K562 (cell line): Measurements from ENCODE around the gene SLC39A6. TPM values are rescaled to one million over a fixed set of nuclear protein-coding genes. Genes with fewer than 3 reads are reported as not detected.
"Not testable (repeated sequence)": the region's sequence is repeated elsewhere in the genome, so short reads cannot be mapped to it uniquely, and the experiment has no call there.

ENCODE experiments used
- ATAC-seq: fragments of 200-7000 bp; cut with Tn5 transposase; 3 replicates; pipeline ENCODE4 v1.9.1; 2020; ENCODE audit warnings: moderate library complexity
- BruUV-seq: library from RNA; stranded (reverse); fragments of 400-500 nt; replicated peaks from 2 replicates; lab custom pipeline; 2021; lab: Mats Ljungman, UMichigan
- CTCF ChIA-PET: fragments of 300-600 bp; formaldehyde crosslinking; extraction: SDS; loops from one replicate; lab custom pipeline; 2021; ENCODE audit warnings: low intra/inter-chr PET ratio; lab: Yijun Ruan, JAX
- POLR2A ChIA-PET: fragments of 300-600, 350-650 bp; sonication (Branson Sonifier 250); formaldehyde crosslinking; extraction: SDS; loops from one replicate; lab custom pipeline; 2021; ENCODE audit warnings: antibody characterized with exemption, inconsistent platforms; lab: Yijun Ruan, JAX
- DNase-seq, 4 experiments: peaks; one replicate each; pipeline versions ENCODE4 v3.0.0 to v3.0.0-alpha.2; 2011 to 2018; ENCODE audit warnings: low spot score in 3 of 4, mixed read lengths in 3 of 4; ENCODE audit errors: extremely low read depth in 1 of 4
- FAIRE-seq: peaks from 2 replicates; lab custom pipeline; 2011; peaks lifted over from hg19 to GRCh38; lab: Jason Lieb, UNC
- H2AFZ ChIP-seq: 2 replicates; pipeline ENCODE4 v1.6.0; 2011; ENCODE audit warnings: low read depth, low read length, control low read depth, inconsistent platforms
- H3K27ac ChIP-seq: fragments of 200-600 bp; 3 replicates; pipeline ENCODE4 v1.8.0; 2011; ENCODE audit warnings: low read depth, mild to moderate bottlenecking, control low read depth, inconsistent platforms, low read length, moderate library complexity, mixed read lengths; ENCODE audit errors: extremely low read depth
- H3K27me3 ChIP-seq, 2 experiments: fragments of 300-600 bp in 1 of 2; 2 replicates in 1 of 2; 3 replicates in 1 of 2; pipeline versions ENCODE4 v1.6.0 to v1.8.0; 2011; ENCODE audit warnings: inconsistent platforms in 2 of 2, low read length in 2 of 2, mild to moderate bottlenecking in 1 of 2, mixed read lengths in 1 of 2, moderate library complexity in 1 of 2; ENCODE audit not compliant: control insufficient read depth in 2 of 2, insufficient read depth in 2 of 2
- H3K36me3 ChIP-seq: fragments of 300-600 bp; 3 replicates; pipeline ENCODE4 v1.8.0; 2011; ENCODE audit warnings: mild to moderate bottlenecking, low read length, inconsistent platforms; ENCODE audit not compliant: control insufficient read depth, insufficient read depth
- H3K4me1 ChIP-seq, 2 experiments: fragments of 200-600 bp in 1 of 2; replicated peaks in 1 of 2; 2 replicates in 1 of 2; 3 replicates in 1 of 2; pipeline versions ENCODE4 v1.5.1 to v1.8.0; 2011; ENCODE audit warnings: inconsistent platforms in 2 of 2, low read length in 2 of 2, mild to moderate bottlenecking in 1 of 2, mixed read lengths in 1 of 2, moderate library complexity in 1 of 2; ENCODE audit not compliant: control insufficient read depth in 2 of 2, insufficient read depth in 2 of 2
- H3K4me2 ChIP-seq: 2 replicates; pipeline ENCODE4 v1.6.1; 2011; ENCODE audit warnings: low read length, control low read depth, inconsistent platforms, mixed read lengths; ENCODE audit not compliant: insufficient read depth
- H3K4me3 ChIP-seq: fragments of 200-600 bp; sonication (generic), shearing (Covaris generic); 2 replicates; pipeline ENCODE4 v1.5.1; 2016; ENCODE audit warnings: control low read depth, inconsistent platforms
- H3K79me2 ChIP-seq: fragments of 200-600 bp; 3 replicates; pipeline ENCODE4 v1.8.0; 2011; ENCODE audit warnings: low read length, inconsistent platforms; ENCODE audit not compliant: control insufficient read depth, insufficient read depth
- H3K9ac ChIP-seq, 2 experiments: 2 replicates each; pipeline versions ENCODE4 v1.6.0 to v1.6.1; 2011; ENCODE audit warnings: low read depth in 2 of 2, low read length in 2 of 2, control low read depth in 1 of 2, inconsistent platforms in 1 of 2, mild to moderate bottlenecking in 1 of 2, mixed read lengths in 1 of 2; ENCODE audit not compliant: insufficient read depth in 1 of 2
- H3K9me1 ChIP-seq: one replicate; pipeline ENCODE4 v1.6.0; 2011; ENCODE audit warnings: inconsistent platforms, mild to moderate bottlenecking, low read length, moderate library complexity; ENCODE audit not compliant: control insufficient read depth, insufficient read depth
- H3K9me3 ChIP-seq: replicated peaks from 2 replicates; pipeline ENCODE4 v1.5.1; 2011; ENCODE audit warnings: low read depth, low read length, inconsistent platforms; ENCODE audit not compliant: control insufficient read depth, insufficient read depth
- H4K20me1 ChIP-seq: replicated peaks from 2 replicates; pipeline ENCODE4 v1.6.1; 2011; ENCODE audit warnings: low read length, inconsistent platforms, mixed read lengths; ENCODE audit not compliant: control insufficient read depth, insufficient read depth
- CEBPB ChIP-seq: fragments of 450-650 bp; IDR thresholded peaks from 2 replicates; pipeline ENCODE4 v1.6.1; 2016; ENCODE audit warnings: missing genetic modification characterization, missing compliant biosample characterization
- USF1 ChIP-seq: sonication (generic); formaldehyde crosslinking; IDR thresholded peaks from 2 replicates; pipeline ENCODE4 v1.9.0; 2022; ENCODE audit warnings: mild to moderate bottlenecking, missing genetic modification reagents
- WGBS: fragments of 100-300 bp; shearing (Covaris generic); methylation state at CpG from one replicate; pipeline ENCODE4 v1.1.6; 2016; ENCODE audit warnings: low coverage, mixed read lengths; ENCODE audit not compliant: insufficient coverage; ENCODE audit errors: missing lambda C conversion rate; 5-methylcytosine and 5-hydroxymethylcytosine counted together
- in situ Hi-C: fragments of 300-500 bp; cut with MboI; formaldehyde crosslinking; loops from 4 replicates; pipeline ENCODE4 v1.15.0; 2018; ENCODE audit warnings: inconsistent platforms, mixed read lengths
- intact Hi-C: fragments of 100-400 bp; cut with micrococcal nuclease; formaldehyde crosslinking; loops from 2 replicates; pipeline ENCODE4 v1.14.2; 2022
- polyA plus RNA-seq, 8 experiments: library from polyadenylated mRNA; depleted of rRNA in 4 of 8; stranded (reverse) in 5 of 8; unstranded in 3 of 8; fragments of >200 nt; fragmentation: Nextera tagmentation in 2 of 8; fragmentation: Illumina TruSeq in 1 of 8; extraction: Ambion mirVana in 2 of 8; extraction: Trizol in 1 of 8; gene quantifications; 2 replicates each; pipeline versions ENCODE4 v1.2.1 to v1.2.3, GENCODE V29; 2011 to 2014; ENCODE audit warnings: inconsistent platforms in 1 of 8, missing spikeins in 1 of 8
- total RNA-seq, 7 experiments: library from RNA; depleted of rRNA in 6 of 7; stranded (reverse); fragments of >200 nt in 6 of 7; fragmentation: Illumina TruSeq in 2 of 7; extraction: Trizol in 2 of 7; gene quantifications; 2 replicates each; pipeline versions ENCODE4 v1.2.1 to v1.2.3, GENCODE V29; 2011 to 2021; ENCODE audit warnings: low replicate concordance in 1 of 7

Gene SLC39A6
- total and polyA plus RNA-seq, 9 of the 15 experiments (the other 6 are each of a cell fraction or from before 2014, with no cell fraction given), result 5.6 to 23.8 (median 17.4) TPM

- H3K27ac ChIP-seq, result no peak overlapping the region
- no peak overlapping the region for H3K9ac ChIP-seq
- intact Hi-C loops (no loop called here), in situ Hi-C loops (no loop called here)
- H3K4me2 ChIP-seq, result no peak overlapping the region
- no peak overlapping the region for H2AFZ ChIP-seq
- WGBS, result 89% methylated on average over 3 of the region's 3 CpGs
- POLR2A ChIA-PET, result interaction anchor here (0.6 to 2.2 kb wide), 5 partner anchors 8 to 148 kb away, joined by 3 to 12 read pairs (median 4); partner anchors contain the start of gene RMP24
- H3K9me3 ChIP-seq, result no peaks in the 10 kb centered on the region
- H3K79me2 ChIP-seq, result no peaks in the 10 kb centered on the region
- peak; percentile 45; the same call in 1 of the 2 replicates for TF ChIP-seq CEBPB (tag)
- TF ChIP-seq USF1 (CRISPR knock-in tag), result no peak
- DNase-seq (no peak), FAIRE-seq (no peak), ATAC-seq (no peak)
- no peaks in the 10 kb centered on the region for H4K20me1 ChIP-seq
- no TSS peak for BruUV-seq
- H3K27me3 ChIP-seq, result no peaks in the 10 kb centered on the region
- no peaks in the 10 kb centered on the region for H3K9me1 ChIP-seq
- peaks cover 52% of the 10 kb centered on the region for H3K36me3 ChIP-seq
- H3K4me3 ChIP-seq, result no peak overlapping the region
- no peaks in the 10 kb centered on the region for H3K4me1 ChIP-seq
- CTCF ChIA-PET, result no interaction called here
Measured at GRCh38 chr18:36120297-36120696, 8.8 kb downstream of the SLC39A6 start.

- H3K27me3 ChIP-seq, H3K79me2 ChIP-seq, H3K9ac ChIP-seq, ATAC-seq, H3K4me3 ChIP-seq, H3K4me1 ChIP-seq, H3K9me3 ChIP-seq, H2AFZ ChIP-seq, H4K20me1 ChIP-seq, H3K9me1 ChIP-seq, BruUV-seq, intact Hi-C loops, H3K4me2 ChIP-seq, DNase-seq, FAIRE-seq, H3K27ac ChIP-seq, in situ Hi-C loops, CTCF ChIA-PET: not testable (repeated sequence)
- POLR2A ChIA-PET, result interaction anchor here (0.7 to 2.6 kb wide), 2 partner anchors 13 to 32 kb away, joined by 3 to 10 read pairs; partner anchors contain the start of genes ELP2 and SLC39A6
- H3K36me3 ChIP-seq, result peaks cover 60% of the 10 kb centered on the region
- 83% methylated on average over 11 of the region's 11 CpGs for WGBS
Measured at GRCh38 chr18:36116771-36117170, 12.4 kb downstream of the SLC39A6 start.
